ENCODE data around the gene OTOG.

Gene OTOG

GRCh38 chr11:17607083-17607429 lies 60.0 kb downstream of the OTOG start:
- TF ChIP-seq CTCF (IDR thresholded peaks at IDR 0.05; ENCODE audit: borderline replicate concordance, insufficient read depth, low read depth, low read length) = no peak
- H3K4me3 ChIP-seq (ENCODE audit: low read depth, low read length) = no peak overlapping the region

GRCh38 chr11:17607591-17608570 lies 60.8 kb downstream of the OTOG start:
- TF ChIP-seq CTCF (IDR thresholded peaks at IDR 0.05; ENCODE audit: borderline replicate concordance, insufficient read depth, low read depth, low read length) = no peak
- no peak overlapping the region for H3K4me3 ChIP-seq (ENCODE audit: low read depth, low read length)

- H3K4me3 ChIP-seq (ENCODE audit: low read depth, low read length) = no peak overlapping the region
- no peak for TF ChIP-seq CTCF (IDR thresholded peaks at IDR 0.05; ENCODE audit: borderline replicate concordance, insufficient read depth, low read depth, low read length)
These were observed 61.8 kb downstream of the OTOG start for GRCh38 chr11:17608821-17609220.

- no peak for TF ChIP-seq CTCF (IDR thresholded peaks at IDR 0.05; ENCODE audit: borderline replicate concordance, insufficient read depth, low read depth, low read length)
- no peak overlapping the region for H3K4me3 ChIP-seq (ENCODE audit: low read depth, low read length)
These were observed 62.4 kb downstream of the OTOG start for GRCh38 chr11:17609291-17610084.

GRCh38 chr11:17610085-17610894 lies 63.2 kb downstream of the OTOG start:
- no peak overlapping the region for H3K4me3 ChIP-seq (ENCODE audit: low read depth, low read length)
- no peak for TF ChIP-seq CTCF (IDR thresholded peaks at IDR 0.05; ENCODE audit: borderline replicate concordance, insufficient read depth, low read depth, low read length)

GRCh38 chr11:17611049-17611448 lies 64.0 kb downstream of the OTOG start:
- H3K4me3 ChIP-seq (ENCODE audit: low read depth, low read length) = no peak overlapping the region
- no peak for TF ChIP-seq CTCF (IDR thresholded peaks at IDR 0.05; ENCODE audit: borderline replicate concordance, insufficient read depth, low read depth, low read length)

Data from GM12875 (cell line).